ENCODE measurements around the gene INTS1. TPM values are rescaled to one million over a fixed set of nuclear protein-coding genes. Genes with fewer than 3 reads are reported as not detected.

INTS1 gene
- total RNA-seq, 1 donor: 66.2 TPM

GRCh38 chr7:1539882-1540775 lies 35.9 kb upstream of the INTS1 start:
- peaks cover 14% of the 10 kb centered on the region for H3K36me3 ChIP-seq (ENCODE audit: insufficient read depth, low read length)
- no peak for TF ChIP-seq CTCF (IDR thresholded peaks at IDR 0.05; ENCODE audit: extremely low read depth, low read depth, low read length)
- H3K9me3 ChIP-seq (ENCODE audit: low read depth, low read length): no peaks in the 10 kb centered on the region
- no peak overlapping the region for H3K4me3 ChIP-seq (ENCODE audit: insufficient read depth, low read length)
- peaks cover 53% of the 10 kb centered on the region for H3K79me2 ChIP-seq (ENCODE audit: insufficient read depth, low read length)
- H3K4me2 ChIP-seq (ENCODE audit: insufficient read depth, low read length): no peak overlapping the region
- no peak for DNase-seq (ENCODE audit: insufficient read length, low spot score, missing footprints)
- H3K27me3 ChIP-seq (ENCODE audit: insufficient read depth, low read length): no peaks in the 10 kb centered on the region
- peaks cover 24% of the 10 kb centered on the region for H3K4me1 ChIP-seq (ENCODE audit: insufficient read depth, low read length)
- H3K27ac ChIP-seq (ENCODE audit: low read depth, low read length): no peak overlapping the region
- no peak overlapping the region for H2AFZ ChIP-seq (ENCODE audit: low read length)
- H4K20me1 ChIP-seq (ENCODE audit: insufficient read depth, low read length): no peaks in the 10 kb centered on the region

DNA sequence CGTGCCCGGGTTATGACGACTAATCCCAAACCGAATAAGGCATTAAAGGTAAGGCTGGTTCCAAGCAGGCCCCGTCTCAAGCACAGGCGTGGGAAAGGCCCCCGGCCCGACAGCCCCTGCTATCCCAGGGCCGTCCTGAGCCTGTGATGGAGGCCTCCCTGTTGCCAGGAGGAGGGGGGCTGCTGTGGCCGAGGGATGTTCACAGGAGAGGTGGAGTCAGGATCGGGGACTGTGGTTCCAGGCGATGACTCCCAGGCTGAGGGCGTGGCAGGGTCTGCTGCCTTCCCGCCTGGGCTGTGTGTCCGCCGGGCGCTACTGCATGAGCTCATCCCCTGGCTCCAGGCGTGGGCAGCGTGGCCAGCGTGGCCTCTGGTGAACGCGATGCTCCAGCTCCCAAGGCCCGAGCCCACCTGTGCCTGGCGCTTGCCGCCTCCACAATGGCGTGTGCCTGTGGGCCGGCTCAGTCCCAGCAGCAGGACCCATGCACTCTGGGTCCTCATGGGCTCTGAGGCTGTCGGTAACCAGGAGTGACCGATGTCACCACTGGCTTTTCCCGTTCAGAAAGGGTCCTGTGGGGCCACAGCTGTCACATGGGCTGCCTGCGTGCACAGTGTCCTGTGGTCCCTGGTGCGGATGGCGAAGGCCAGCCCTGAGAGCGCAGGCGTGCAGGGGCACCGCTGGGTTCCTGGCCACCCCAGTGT lies 35.1 kb upstream of the INTS1 start:
- Histone ChIP-seq H3K4me1 (ENCODE audit: insufficient read depth, low read length) (peaks cover 25% of the 10 kb centered on the region), H3K4me3 (ENCODE audit: insufficient read depth, low read length) (no peak overlapping the region), H3K36me3 (ENCODE audit: insufficient read depth, low read length) (peaks cover 14% of the 10 kb centered on the region), H4K20me1 (ENCODE audit: insufficient read depth, low read length) (no peaks in the 10 kb centered on the region), H3K27me3 (ENCODE audit: insufficient read depth, low read length) (no peaks in the 10 kb centered on the region), H3K4me2 (ENCODE audit: insufficient read depth, low read length) (no peak overlapping the region), H3K27ac (ENCODE audit: low read depth, low read length) (peak overlapping the region; percentile 99), H3K9me3 (ENCODE audit: low read depth, low read length) (no peaks in the 10 kb centered on the region), H2AFZ (ENCODE audit: low read length) (no peak overlapping the region), H3K79me2 (ENCODE audit: insufficient read depth, low read length) (peaks cover 61% of the 10 kb centered on the region)
- no peak for DNase-seq (ENCODE audit: insufficient read length, low spot score, missing footprints)
- no peak for TF ChIP-seq CTCF (IDR thresholded peaks at IDR 0.05; ENCODE audit: extremely low read depth, low read depth, low read length)

DNA sequence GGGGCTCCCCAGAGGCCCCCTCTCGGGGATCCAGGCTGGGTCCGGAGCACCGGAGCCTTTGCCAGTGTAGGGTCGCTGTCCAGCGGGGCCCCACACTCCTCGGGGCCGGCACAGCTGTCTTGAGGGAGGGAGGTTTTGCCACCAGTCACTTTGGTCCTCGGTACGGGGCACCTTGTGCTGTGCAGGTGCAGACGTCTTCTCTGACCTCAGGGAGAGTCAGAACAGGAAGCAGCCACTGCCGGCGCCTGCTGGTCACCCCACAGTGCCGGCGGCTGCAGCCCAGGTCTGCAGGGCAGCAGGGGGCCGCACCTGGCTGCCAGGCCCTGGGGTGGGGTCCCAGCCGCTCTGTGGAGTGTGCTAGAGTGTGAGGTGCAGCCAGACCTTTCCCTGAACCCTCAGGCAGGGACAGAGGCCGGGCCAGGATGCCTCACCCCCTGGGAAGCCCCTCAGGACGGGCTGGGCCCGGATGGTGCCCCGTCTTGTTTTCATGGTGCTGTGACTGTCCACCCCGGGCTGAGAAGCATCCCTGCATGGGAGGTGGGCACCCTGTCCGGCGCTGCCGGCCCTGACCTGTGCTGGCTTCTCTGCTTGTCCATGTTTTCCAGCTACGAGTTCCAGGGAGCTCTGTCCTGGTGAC lies 34.5 kb upstream of the INTS1 start:
- no peak for TF ChIP-seq CTCF (IDR thresholded peaks at IDR 0.05; ENCODE audit: extremely low read depth, low read depth, low read length)
- H3K4me1 ChIP-seq (ENCODE audit: insufficient read depth, low read length): peaks cover 32% of the 10 kb centered on the region
- peak overlapping the region; percentile 78 for H3K4me3 ChIP-seq (ENCODE audit: insufficient read depth, low read length)

More for the DNA sequence above, 34.5 kb upstream of the INTS1 start:
- H3K36me3 ChIP-seq (ENCODE audit: insufficient read depth, low read length): peaks cover 14% of the 10 kb centered on the region
- no peak for DNase-seq (ENCODE audit: insufficient read length, low spot score, missing footprints)
- H2AFZ ChIP-seq (ENCODE audit: low read length): no peak overlapping the region
- peak overlapping the region; percentile 99 for H3K27ac ChIP-seq (ENCODE audit: low read depth, low read length)
- H3K79me2 ChIP-seq (ENCODE audit: insufficient read depth, low read length): peaks cover 67% of the 10 kb centered on the region
- H4K20me1 ChIP-seq (ENCODE audit: insufficient read depth, low read length): peaks cover 3% of the 10 kb centered on the region
- H3K27me3 ChIP-seq (ENCODE audit: insufficient read depth, low read length): no peaks in the 10 kb centered on the region
- H3K9me3 ChIP-seq (ENCODE audit: low read depth, low read length): no peaks in the 10 kb centered on the region
- peak overlapping the region; percentile 95 for H3K4me2 ChIP-seq (ENCODE audit: insufficient read depth, low read length)
